Heart right ventricle (tissue), 16 donors: ENCODE measurements around the gene CRYL1. TPM values are rescaled to one million over a fixed set of nuclear protein-coding genes. Genes with fewer than 3 reads are reported as not detected.

Experiments used
- ATAC-seq, 8 donors: fragments of 200-7000 bp; cut with Tn5 transposase; one replicate each; pipeline ENCODE4 v1.9.1; 2020; ENCODE audit warnings: mild to moderate bottlenecking in 8 of 8, moderate library complexity in 8 of 8, moderate number of reproducible peaks in 1 of 8
- DNase-seq, 2 donors: peaks; one replicate each; pipeline ENCODE4 v3.0.0-alpha.2; 2020
- H3K27ac ChIP-seq, 10 donors: fragments of 200-600 bp; sonication (generic) in 2 of 10; one replicate each; pipeline versions ENCODE4 v1.5.0 to v1.8.0; 2020 to 2022; ENCODE audit warnings: mild to moderate bottlenecking in 3 of 10
- H3K27me3 ChIP-seq, 7 donors: fragments of 200-600 bp; one replicate each; pipeline ENCODE4 v1.8.0; 2021 to 2022; ENCODE audit warnings: mild to moderate bottlenecking in 2 of 7
- H3K36me3 ChIP-seq, 9 donors: fragments of 200-600 bp; sonication (generic) in 1 of 9; one replicate each; pipeline versions ENCODE4 v1.5.0 to v1.8.0; 2020 to 2022; ENCODE audit warnings: mild to moderate bottlenecking in 2 of 9
- H3K4me1 ChIP-seq, 9 donors: fragments of 200-600 bp; sonication (generic) in 1 of 9; one replicate each; pipeline versions ENCODE4 v1.5.0 to v1.8.0; 2020 to 2022; ENCODE audit warnings: mild to moderate bottlenecking in 4 of 9
- H3K4me3 ChIP-seq, 10 donors: fragments of 200-600 bp; sonication (generic) in 2 of 10; one replicate each; pipeline versions ENCODE4 v1.5.0 to v1.8.0; 2020 to 2022; ENCODE audit warnings: mild to moderate bottlenecking in 7 of 10, moderate library complexity in 2 of 10
- H3K9me3 ChIP-seq, 11 donors: fragments of 200-600 bp in 10 of 11; sonication (generic) in 2 of 11; one replicate each; pipeline versions ENCODE4 v1.5.0 to v1.8.0; 2013 to 2022; ENCODE audit warnings: mild to moderate bottlenecking in 2 of 11, control low read depth in 1 of 11, moderate library complexity in 1 of 11
- CTCF ChIP-seq, 9 donors: fragments of 200-600 bp; sonication (generic) in 2 of 9; IDR thresholded peaks; one replicate each; pipeline versions ENCODE4 v1.5.0 to v1.8.0; 2021 to 2022; ENCODE audit warnings: antibody characterized with exemption in 9 of 9, mild to moderate bottlenecking in 5 of 9, moderate library complexity in 1 of 9
- WGBS, 2 donors: extraction: QIAGEN DNeasy Blood & Tissue Kit; methylation state at CpG; one replicate each; pipeline ENCODE4 v1.1.7; 2013; ENCODE audit warnings: inconsistent platforms in 1 of 2; 5-methylcytosine and 5-hydroxymethylcytosine counted together
- intact Hi-C, 10 donors: fragments of 100-400 bp; cut with DNase I; formaldehyde crosslinking; loops; one replicate each; pipeline versions ENCODE4 v1.11.1 to v1.14.2; 2022
- polyA plus RNA-seq, 2 donors: library from polyadenylated mRNA; stranded (reverse); fragments of 200-250 nt; gene quantifications; one replicate each; pipeline ENCODE4 v1.2.3, GENCODE V29; 2013
- total RNA-seq, 10 donors: library from RNA; stranded (reverse); fragmentation: NEBNext Ultra II Directional in 3 of 10; extraction: Animal tissue kit (Norgen Biotek cat#: 25700) in 3 of 10; gene quantifications; one replicate each; pipeline versions ENCODE4 v1.2.1 to v1.2.4, GENCODE V29; 2021 to 2023
- donor health status: Arrhythmogenic right ventricular cardiomyopathy.
- donor health status: ischemic (EF 13 %, LVEDD 7.1; RV severe dilation, severe dysfunction).
- donor health status: healthy with polysubstance abuse.
- donor health status: DM: no; HTN: yes; CAD: no.
- donor health status: DM: no; HTN: no; CAD: no.
- donor health status: ischemic (EF 25% LVEDD 6.9; RV normal size, moderate dysfunction).
- donor health status: ischemic (EF 25% LVEDD 5.7; RV mildly dilated, moderate dysfunction).
- donor health status: healthy.
- donor health status: DM: yes; HTN: yes; CAD: no.
- donor health status: Ischemic cardiomyopathy.
- donor health status: ischemic (EF 35%, LVEDD 5.7; RV mildly dilated, moderate dysfunction).
- donor health status: nonischemic (EF 11% LVEDD 7.7; RV severe dilation, severe dysfunction).
- donor health status: DM: yes; HTN: yes; CAD: no.
- donor health status: PGD.
- donor health status: ischemic (EF 29% LVEDD 5.4; RV normal size, mild dysfunction).
- donor health status: nonischemic (EF 23%, LVEDD 6.1; RV moderate dilation, normal function).

Gene CRYL1
- total and polyA plus RNA-seq, 12 donors = 10.1 to 27.3 (median 23.2) TPM

- Histone ChIP-seq H3K36me3 (peaks cover 0 to 29% (median 8%) of the 10 kb centered on the region in 9 donors), H3K9me3 (no peaks in the 10 kb centered on the region), H3K4me3 (no peak overlapping the region), H3K27me3 (no peaks in the 10 kb centered on the region), H3K4me1 (peaks cover 0 to 12% (median 0%) of the 10 kb centered on the region in 9 donors), H3K27ac (no peak overlapping the region)
- 90 to 99% methylated on average over 5 of the region's 5 CpGs for WGBS, 2 donors
- intact Hi-C loops = no loop called here
- no peak for DNase-seq
- TF ChIP-seq CTCF (IDR thresholded peaks at IDR 0.05) = no peak
- ATAC-seq = no peak
Measured at GRCh38 chr13:20407759-20408158, 117.9 kb downstream of the CRYL1 start.

- H3K4me3 ChIP-seq = no peak overlapping the region
- DNase-seq = no peak
- intact Hi-C loops = no loop called here
Measured at GRCh38 chr13:20405691-20406090, 120.0 kb downstream of the CRYL1 start.

GRCh38 chr13:20404488-20405222 is 121.0 kb downstream of the CRYL1 start:
- no peak overlapping the region for H3K4me3 ChIP-seq
- H3K27me3 ChIP-seq = no peaks in the 10 kb centered on the region
- WGBS, 2 donors = 89 to 91% methylated on average over 13 of the region's 13 CpGs
- ATAC-seq (no peak), DNase-seq (no peak)
- H3K27ac ChIP-seq = no peak overlapping the region
- peaks cover 0 to 29% (median 8%) of the 10 kb centered on the region in 9 donors for H3K36me3 ChIP-seq
- intact Hi-C loops = no loop called here
- no peaks in the 10 kb centered on the region for H3K9me3 ChIP-seq
- no peak for TF ChIP-seq CTCF (IDR thresholded peaks at IDR 0.05)
- H3K4me1 ChIP-seq = no peaks in the 10 kb centered on the region

More at GRCh38 chr13:20405691-20406090, 120.0 kb downstream of the CRYL1 start:
- Histone ChIP-seq H3K4me1 (no peaks in the 10 kb centered on the region), H3K27ac (no peak overlapping the region), H3K9me3 (no peaks in the 10 kb centered on the region), H3K36me3 (peaks cover 0 to 29% (median 8%) of the 10 kb centered on the region in 9 donors), H3K27me3 (no peaks in the 10 kb centered on the region)
- 77% methylated on average over 17 of the region's 17 CpGs for WGBS, 2 donors
- no peak for TF ChIP-seq CTCF (IDR thresholded peaks at IDR 0.05)
- no peak for ATAC-seq

- Histone ChIP-seq H3K4me3 (no peak overlapping the region), H3K27ac (no peak overlapping the region), H3K4me1 (no peaks in the 10 kb centered on the region), H3K36me3 (peaks cover 0 to 29% (median 8%) of the 10 kb centered on the region in 9 donors), H3K27me3 (no peaks in the 10 kb centered on the region), H3K9me3 (no peaks in the 10 kb centered on the region)
- DNase-seq (no peak), ATAC-seq (no peak)
- TF ChIP-seq CTCF (IDR thresholded peaks at IDR 0.05) = no peak
- intact Hi-C loops = no loop called here
- 89% methylated on average over 10 of the region's 10 CpGs for whole genome bisulfite sequencing, 2 donors
Measured at GRCh38 chr13:20403826-20404225, 121.8 kb downstream of the CRYL1 start.
